ENCODE measurements around the gene TTC21A.

GRCh38 chr3:39133822-39134221 is 26.3 kb downstream of the TTC21A start:
- no peak for TF ChIP-seq EP300 (IDR thresholded peaks at IDR 0.05)
- no peak for TF ChIP-seq POLR2A (IDR thresholded peaks at IDR 0.05; ENCODE audit: low read depth)
- TF ChIP-seq CTCF (IDR thresholded peaks at IDR 0.05): no peak
